Measurements from ENCODE around the gene FGL2.
"Not testable (repeated sequence)": the region's sequence is repeated elsewhere in the genome, so short reads cannot be mapped to it uniquely, and the experiment has no call there.

FGL2 gene

DNA sequence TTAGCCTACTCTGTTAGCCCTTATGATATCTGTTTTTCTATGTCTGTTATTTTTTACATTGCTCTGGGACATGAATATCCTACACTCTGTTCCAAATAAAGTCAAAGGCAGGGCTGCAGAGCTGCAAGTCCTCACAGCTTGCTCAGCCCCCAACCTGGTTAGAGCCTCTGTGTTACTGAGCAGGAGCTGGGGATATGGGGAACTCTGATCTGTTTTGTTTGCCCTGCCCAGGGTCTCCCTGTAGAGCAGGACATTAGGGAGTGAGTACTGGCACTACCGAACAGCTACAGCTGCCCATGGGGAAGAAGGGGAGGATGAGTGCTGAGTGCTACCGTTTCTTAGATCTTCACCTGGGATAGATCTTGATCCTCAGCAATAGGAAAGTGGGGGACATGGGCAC lies 32.8 kb upstream of the FGL2 start:
- no peaks in the 10 kb centered on the region for H3K36me3 Mint-ChIP-seq (ENCODE audit: low read depth)
- peaks cover 11% of the 10 kb centered on the region for H3K9me3 Mint-ChIP-seq
- H3K4me3 Mint-ChIP-seq: no peak overlapping the region
- H3K27ac Mint-ChIP-seq: peak overlapping the region; percentile 34
- H3K27me3 Mint-ChIP-seq (ENCODE audit: low read depth, poor library complexity): peaks cover 3% of the 10 kb centered on the region
- peaks cover 8% of the 10 kb centered on the region for H3K4me1 Mint-ChIP-seq
- TF ChIP-seq, protein P1, sequence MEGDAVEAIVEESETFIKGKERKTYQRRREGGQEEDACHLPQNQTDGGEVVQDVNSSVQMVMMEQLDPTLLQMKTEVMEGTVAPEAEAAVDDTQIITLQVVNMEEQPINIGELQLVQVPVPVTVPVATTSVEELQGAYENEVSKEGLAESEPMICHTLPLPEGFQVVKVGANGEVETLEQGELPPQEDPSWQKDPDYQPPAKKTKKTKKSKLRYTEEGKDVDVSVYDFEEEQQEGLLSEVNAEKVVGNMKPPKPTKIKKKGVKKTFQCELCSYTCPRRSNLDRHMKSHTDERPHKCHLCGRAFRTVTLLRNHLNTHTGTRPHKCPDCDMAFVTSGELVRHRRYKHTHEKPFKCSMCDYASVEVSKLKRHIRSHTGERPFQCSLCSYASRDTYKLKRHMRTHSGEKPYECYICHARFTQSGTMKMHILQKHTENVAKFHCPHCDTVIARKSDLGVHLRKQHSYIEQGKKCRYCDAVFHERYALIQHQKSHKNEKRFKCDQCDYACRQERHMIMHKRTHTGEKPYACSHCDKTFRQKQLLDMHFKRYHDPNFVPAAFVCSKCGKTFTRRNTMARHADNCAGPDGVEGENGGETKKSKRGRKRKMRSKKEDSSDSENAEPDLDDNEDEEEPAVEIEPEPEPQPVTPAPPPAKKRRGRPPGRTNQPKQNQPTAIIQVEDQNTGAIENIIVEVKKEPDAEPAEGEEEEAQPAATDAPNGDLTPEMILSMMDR (IDR thresholded peaks at IDR 0.05): no peak
- no peak for DNase-seq

DNA sequence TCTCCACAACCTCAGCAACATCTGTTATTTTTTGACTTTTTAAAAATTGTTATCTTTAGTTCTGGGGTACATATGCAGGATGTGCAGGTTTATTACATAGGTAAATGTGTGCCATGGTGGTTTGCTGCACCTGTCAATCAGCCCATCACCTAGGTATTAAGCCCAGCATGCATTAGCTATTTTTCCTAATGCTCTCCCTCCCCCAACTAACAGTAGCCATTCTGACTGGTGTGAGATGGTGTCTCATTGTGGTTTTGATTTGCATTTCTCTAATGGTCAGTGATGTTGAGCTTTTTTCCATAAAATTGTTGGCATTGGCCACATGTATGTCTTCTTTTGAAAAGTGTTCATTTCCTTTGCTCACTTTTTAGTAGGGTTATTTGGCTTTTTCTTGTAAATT lies 29.2 kb upstream of the FGL2 start:
- not testable (repeated sequence) for H3K27ac Mint-ChIP-seq; H3K4me3 Mint-ChIP-seq; H3K36me3 Mint-ChIP-seq (ENCODE audit: low read depth); H3K4me1 Mint-ChIP-seq; H3K27me3 Mint-ChIP-seq (ENCODE audit: low read depth, poor library complexity); DNase-seq
- H3K9me3 Mint-ChIP-seq: peaks cover 11% of the 10 kb centered on the region

DNA sequence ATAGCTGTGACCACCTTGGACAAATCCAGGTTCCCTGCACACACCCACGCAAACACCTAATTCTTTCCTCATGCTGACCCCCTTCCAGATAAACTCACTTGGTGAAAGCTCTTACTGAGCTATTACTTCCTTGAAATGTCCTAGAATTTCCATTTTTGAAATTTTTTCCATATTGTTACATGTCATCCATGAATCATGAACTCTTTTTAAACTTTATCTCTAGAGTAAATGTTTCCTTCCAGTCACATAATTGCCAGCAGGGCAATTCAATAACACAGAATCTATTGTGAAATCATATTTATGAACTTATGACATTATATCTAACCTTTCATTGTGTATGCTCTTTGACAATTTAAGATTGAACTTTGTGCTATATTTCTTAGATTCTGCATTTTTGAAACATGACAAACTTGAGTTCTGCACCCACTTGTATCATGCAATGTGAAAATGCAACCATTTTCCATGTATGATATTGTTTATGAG lies 26.8 kb upstream of the FGL2 start:
- H3K27me3 Mint-ChIP-seq (ENCODE audit: low read depth, poor library complexity): peaks cover 5% of the 10 kb centered on the region
- no peak for DNase-seq
- H3K4me3 Mint-ChIP-seq: no peak overlapping the region
- H3K9me3 Mint-ChIP-seq: peaks cover 12% of the 10 kb centered on the region
- H3K4me1 Mint-ChIP-seq: no peaks in the 10 kb centered on the region
- no peak overlapping the region for H3K27ac Mint-ChIP-seq
- TF ChIP-seq, protein P1 (IDR thresholded peaks at IDR 0.05): no peak
- peaks cover 2% of the 10 kb centered on the region for H3K36me3 Mint-ChIP-seq (ENCODE audit: low read depth)

DNA sequence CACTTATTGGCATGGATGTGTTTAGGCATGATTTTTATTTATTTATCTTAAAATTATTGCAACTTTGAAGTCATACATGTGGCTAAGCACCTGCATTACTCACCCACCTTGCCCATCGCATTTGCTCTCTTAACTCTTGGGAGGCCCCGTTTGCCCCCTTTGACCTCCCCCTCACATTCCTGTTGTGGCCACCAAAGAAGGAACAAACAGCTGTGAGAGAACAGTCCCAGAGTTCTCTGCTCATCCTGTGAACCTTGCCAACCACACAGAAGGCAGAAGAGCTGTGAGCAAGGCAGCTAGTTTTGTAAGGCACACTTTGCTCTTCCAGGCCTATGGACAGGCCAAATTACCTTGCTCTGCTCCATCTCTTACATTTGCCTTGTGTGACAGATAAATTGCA lies 23.6 kb upstream of the FGL2 start:
- Mint-ChIP-seq H3K4me3 (no peak overlapping the region), H3K27me3 (ENCODE audit: low read depth, poor library complexity) (peaks cover 5% of the 10 kb centered on the region), H3K36me3 (ENCODE audit: low read depth) (peaks cover 21% of the 10 kb centered on the region), H3K4me1 (no peaks in the 10 kb centered on the region), H3K9me3 (peaks cover 22% of the 10 kb centered on the region), H3K27ac (no peak overlapping the region)
- TF ChIP-seq, protein P1 (IDR thresholded peaks at IDR 0.05): no peak
- DNase-seq: no peak

DNA sequence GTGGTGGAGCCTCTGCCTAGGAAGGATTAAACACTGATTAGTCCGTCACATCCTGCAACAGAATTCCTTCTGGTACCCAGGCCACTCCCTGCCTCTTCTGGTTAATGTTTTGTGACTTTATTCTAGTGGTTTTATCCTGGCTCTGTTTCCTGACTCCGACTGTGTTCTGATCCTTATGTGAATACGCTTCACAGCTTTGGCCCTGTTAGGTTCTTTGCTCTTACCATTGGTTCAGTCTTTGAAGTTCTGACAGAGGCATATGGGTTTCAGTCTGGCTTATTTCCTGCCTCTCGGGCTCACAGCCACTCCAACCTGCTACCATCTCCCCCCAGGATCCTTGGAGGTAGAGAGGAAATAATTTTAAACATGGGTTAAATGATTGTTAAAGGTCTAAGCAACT lies 23.2 kb upstream of the FGL2 start:
- H3K4me3 Mint-ChIP-seq: no peak overlapping the region
- DNase-seq: no peak
- TF ChIP-seq, protein P1 (IDR thresholded peaks at IDR 0.05): no peak

DNA sequence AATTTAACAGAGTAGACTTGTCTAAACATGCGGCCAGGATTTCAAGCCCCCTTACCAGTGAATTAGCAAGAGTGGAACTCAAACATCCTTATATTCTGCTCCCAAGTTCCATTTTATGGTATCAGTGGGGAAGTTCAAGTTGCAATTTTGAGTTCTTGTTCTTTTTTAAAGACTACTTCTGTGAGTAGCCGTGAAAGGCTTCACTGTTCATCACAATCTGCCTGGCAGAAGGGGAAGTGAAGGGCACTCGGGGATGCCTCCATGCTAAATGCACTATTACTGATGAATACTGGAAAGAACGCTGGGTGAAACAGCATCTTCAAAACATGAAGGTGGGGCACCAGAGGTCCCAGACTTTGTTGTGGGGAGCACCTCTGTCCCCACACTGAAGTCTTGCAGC lies 22.4 kb upstream of the FGL2 start:
- DNase-seq: no peak
- H3K4me3 Mint-ChIP-seq: no peak overlapping the region
- H3K27ac Mint-ChIP-seq: no peak overlapping the region
- TF ChIP-seq, protein P1 (IDR thresholded peaks at IDR 0.05): no peak
- no peaks in the 10 kb centered on the region for H3K4me1 Mint-ChIP-seq
- H3K36me3 Mint-ChIP-seq (ENCODE audit: low read depth): peaks cover 21% of the 10 kb centered on the region
- H3K27me3 Mint-ChIP-seq (ENCODE audit: low read depth, poor library complexity): no peaks in the 10 kb centered on the region
- H3K9me3 Mint-ChIP-seq: peaks cover 22% of the 10 kb centered on the region

More for the DNA sequence above, 23.2 kb upstream of the FGL2 start:
- peaks cover 22% of the 10 kb centered on the region for H3K9me3 Mint-ChIP-seq
- H3K27me3 Mint-ChIP-seq (ENCODE audit: low read depth, poor library complexity): peaks cover 5% of the 10 kb centered on the region
- no peak overlapping the region for H3K27ac Mint-ChIP-seq
- H3K4me1 Mint-ChIP-seq: no peaks in the 10 kb centered on the region
- peaks cover 21% of the 10 kb centered on the region for H3K36me3 Mint-ChIP-seq (ENCODE audit: low read depth)

DNA sequence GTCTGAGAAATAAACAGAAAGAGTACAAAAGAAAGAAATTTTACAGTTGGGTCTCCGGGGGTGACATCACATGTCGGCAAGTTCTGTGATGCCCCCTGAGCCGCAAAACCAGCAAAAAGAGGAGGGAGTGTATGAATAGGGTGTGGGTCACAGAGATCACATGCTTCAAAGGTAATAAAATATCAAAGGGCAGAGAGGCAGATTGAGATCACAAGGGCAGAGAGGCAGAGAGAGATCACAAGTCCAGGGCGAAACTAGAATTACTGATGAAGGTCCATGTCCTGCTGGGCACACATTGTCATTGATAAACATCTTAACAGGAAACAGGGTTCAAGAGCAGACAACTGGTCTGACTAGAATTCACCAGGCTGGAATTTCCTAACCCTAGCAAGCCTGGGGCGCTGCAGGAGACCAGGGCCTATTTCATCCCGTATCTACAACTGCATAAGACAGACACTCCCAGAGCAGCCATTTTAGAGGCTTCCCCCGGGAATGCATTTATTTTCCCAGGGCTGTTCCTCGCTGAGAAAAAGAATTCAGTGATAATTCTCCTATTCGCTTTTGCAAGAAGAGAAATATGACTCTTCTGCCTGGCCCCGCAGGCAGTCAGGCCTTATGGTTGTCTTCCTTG lies 20.2 kb upstream of the FGL2 start:
- H3K27ac Mint-ChIP-seq; H3K4me3 Mint-ChIP-seq; DNase-seq; H3K4me1 Mint-ChIP-seq; H3K27me3 Mint-ChIP-seq (ENCODE audit: low read depth, poor library complexity): not testable (repeated sequence)
- H3K9me3 Mint-ChIP-seq: peaks cover 22% of the 10 kb centered on the region
- peaks cover 21% of the 10 kb centered on the region for H3K36me3 Mint-ChIP-seq (ENCODE audit: low read depth)
